Liver (tissue), 3 donors: ENCODE measurements around the gene PCYOX1L.

Source experiments
- ATF3 ChIP-seq: IDR thresholded peaks from 2 replicates; pipeline ENCODE4 v1.6.1; 2016; ENCODE audit warnings: antibody characterized with exemption
- CTCF ChIP-seq: fragments of 150-350 bp; IDR thresholded peaks from 2 replicates; pipeline ENCODE4 v1.5.1; 2017; ENCODE audit warnings: improper control_type of control experiment, low read depth, low read length; ENCODE audit not compliant: missing input control
- EGR1 ChIP-seq, 2 donors: IDR thresholded peaks; 2 replicates each; pipeline ENCODE4 v1.6.1; 2016 to 2018; ENCODE audit warnings: antibody characterized with exemption in 2 of 2, low read depth in 2 of 2
- FOXA1 ChIP-seq: IDR thresholded peaks from 2 replicates; pipeline ENCODE4 v1.6.1; 2016; ENCODE audit warnings: antibody characterized with exemption
- GABPA ChIP-seq, 2 donors: IDR thresholded peaks in 1 of 2; conservative IDR thresholded peaks in 1 of 2; 2 replicates each; pipeline ENCODE4 v1.6.1; 2016; ENCODE audit warnings: antibody characterized with exemption in 2 of 2, mild to moderate bottlenecking in 1 of 2, moderate library complexity in 1 of 2
- HNF4G ChIP-seq: IDR thresholded peaks from 2 replicates; pipeline ENCODE4 v1.6.1; 2016; ENCODE audit warnings: antibody characterized with exemption
- NR2F2 ChIP-seq: IDR thresholded peaks from 2 replicates; pipeline ENCODE4 v1.6.1; 2016; ENCODE audit warnings: antibody characterized with exemption
- RAD21 ChIP-seq, 2 donors: IDR thresholded peaks; 2 replicates each; pipeline ENCODE4 v1.6.1; 2016; ENCODE audit warnings: antibody characterized with exemption in 2 of 2, mild to moderate bottlenecking in 2 of 2
- RXRA ChIP-seq, 2 donors: IDR thresholded peaks; 2 replicates each; pipeline ENCODE4 v1.6.1; 2017 to 2018; ENCODE audit warnings: antibody characterized with exemption in 2 of 2, mild to moderate bottlenecking in 1 of 2
- SP1 ChIP-seq: IDR thresholded peaks from 2 replicates; pipeline ENCODE4 v1.6.1; 2018; ENCODE audit warnings: antibody characterized with exemption, mild to moderate bottlenecking
- YY1 ChIP-seq: IDR thresholded peaks from 2 replicates; pipeline ENCODE4 v1.6.1; 2016; ENCODE audit warnings: antibody characterized with exemption, mild to moderate bottlenecking
- ZBTB33 ChIP-seq: IDR thresholded peaks from 2 replicates; pipeline ENCODE4 v1.6.1; 2016; ENCODE audit warnings: antibody characterized with exemption
- TF ChIP-seq, protein P1 (sequence below): IDR thresholded peaks from 2 replicates; pipeline ENCODE4 v1.6.1; 2016; ENCODE audit warnings: antibody characterized with exemption, mild to moderate bottlenecking
- TF ChIP-seq, protein P2 (sequence below): IDR thresholded peaks from 2 replicates; pipeline ENCODE4 v1.6.1; 2016; ENCODE audit warnings: antibody characterized with exemption
- donor health status: healthy.
- donor health status: healthy.

- TF ChIP-seq GABPA (IDR thresholded peaks at IDR 0.05 in 1 of 2, conservative IDR thresholded peaks at IDR 0.05 in 1 of 2) (no peak), CTCF (no peak), SP1 (no peak), HNF4G (no peak), RXRA (IDR thresholded peaks at IDR 0.05) (no peak), FOXA1 (no peak), NR2F2 (no peak), ZBTB33 (no peak), ATF3 (no peak), EGR1 (IDR thresholded peaks at IDR 0.05; ENCODE audit: low read depth in 2 of 2) (no peak), RAD21 (IDR thresholded peaks at IDR 0.05) (no peak), YY1 (no peak)
- TF ChIP-seq, protein P1, sequence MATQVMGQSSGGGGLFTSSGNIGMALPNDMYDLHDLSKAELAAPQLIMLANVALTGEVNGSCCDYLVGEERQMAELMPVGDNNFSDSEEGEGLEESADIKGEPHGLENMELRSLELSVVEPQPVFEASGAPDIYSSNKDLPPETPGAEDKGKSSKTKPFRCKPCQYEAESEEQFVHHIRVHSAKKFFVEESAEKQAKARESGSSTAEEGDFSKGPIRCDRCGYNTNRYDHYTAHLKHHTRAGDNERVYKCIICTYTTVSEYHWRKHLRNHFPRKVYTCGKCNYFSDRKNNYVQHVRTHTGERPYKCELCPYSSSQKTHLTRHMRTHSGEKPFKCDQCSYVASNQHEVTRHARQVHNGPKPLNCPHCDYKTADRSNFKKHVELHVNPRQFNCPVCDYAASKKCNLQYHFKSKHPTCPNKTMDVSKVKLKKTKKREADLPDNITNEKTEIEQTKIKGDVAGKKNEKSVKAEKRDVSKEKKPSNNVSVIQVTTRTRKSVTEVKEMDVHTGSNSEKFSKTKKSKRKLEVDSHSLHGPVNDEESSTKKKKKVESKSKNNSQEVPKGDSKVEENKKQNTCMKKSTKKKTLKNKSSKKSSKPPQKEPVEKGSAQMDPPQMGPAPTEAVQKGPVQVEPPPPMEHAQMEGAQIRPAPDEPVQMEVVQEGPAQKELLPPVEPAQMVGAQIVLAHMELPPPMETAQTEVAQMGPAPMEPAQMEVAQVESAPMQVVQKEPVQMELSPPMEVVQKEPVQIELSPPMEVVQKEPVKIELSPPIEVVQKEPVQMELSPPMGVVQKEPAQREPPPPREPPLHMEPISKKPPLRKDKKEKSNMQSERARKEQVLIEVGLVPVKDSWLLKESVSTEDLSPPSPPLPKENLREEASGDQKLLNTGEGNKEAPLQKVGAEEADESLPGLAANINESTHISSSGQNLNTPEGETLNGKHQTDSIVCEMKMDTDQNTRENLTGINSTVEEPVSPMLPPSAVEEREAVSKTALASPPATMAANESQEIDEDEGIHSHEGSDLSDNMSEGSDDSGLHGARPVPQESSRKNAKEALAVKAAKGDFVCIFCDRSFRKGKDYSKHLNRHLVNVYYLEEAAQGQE = no peak
- TF ChIP-seq, protein P2, sequence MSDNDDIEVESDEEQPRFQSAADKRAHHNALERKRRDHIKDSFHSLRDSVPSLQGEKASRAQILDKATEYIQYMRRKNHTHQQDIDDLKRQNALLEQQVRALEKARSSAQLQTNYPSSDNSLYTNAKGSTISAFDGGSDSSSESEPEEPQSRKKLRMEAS = no peak
These were observed 48.5 kb upstream of the PCYOX1L start for GRCh38 chr5:149309354-149309753.
